ENCODE results near the gene LPAR2. TPM values are rescaled to one million over a fixed set of nuclear protein-coding genes. Genes with fewer than 3 reads are reported as not detected.
"Not testable (repeated sequence)": the region's sequence is repeated elsewhere in the genome, so short reads cannot be mapped to it uniquely, and the experiment has no call there.

The LPAR2 gene
- total and polyA plus RNA-seq, 2 donors (not counting 3 experiments of a cell fraction or from before 2014, with no cell fraction given) = 4.7 to 5.0 TPM

DNA sequence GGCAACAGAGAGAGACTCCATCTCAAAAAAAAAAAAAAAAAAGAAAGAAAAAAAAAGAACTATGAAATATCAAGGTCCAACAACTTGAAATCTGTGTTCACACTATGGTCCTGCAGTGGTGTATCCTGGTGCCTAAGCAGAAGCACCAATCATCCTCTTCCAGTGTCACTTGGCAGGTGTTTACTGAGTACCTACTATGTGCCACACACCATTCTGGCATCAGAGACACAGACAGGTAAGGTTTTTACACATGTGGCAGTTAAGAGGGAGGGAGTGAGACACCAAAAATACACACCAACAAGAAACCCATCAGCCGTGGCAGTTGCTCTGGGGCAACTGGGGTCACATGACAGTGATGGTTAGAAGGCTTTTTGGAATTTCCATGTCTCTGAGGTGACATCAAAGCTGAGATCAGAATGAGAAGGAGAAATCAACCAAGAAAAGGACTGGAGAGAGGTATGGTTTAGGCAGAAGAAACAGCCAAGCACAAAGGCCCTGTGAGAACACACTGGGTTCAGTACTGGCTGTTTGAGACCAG, 27.2 kb downstream of the LPAR2 start:
- BruUV-seq (replicated peaks) = no TSS peak
- no peak overlapping the region for H3K27ac ChIP-seq (ENCODE audit: insufficient read depth, low read depth, low read length)
- H2AFZ ChIP-seq (ENCODE audit: low read depth, low read length) = no peak overlapping the region
- no peaks in the 10 kb centered on the region for H3K9me1 ChIP-seq (replicated peaks; ENCODE audit: control insufficient read depth, extremely low read depth, insufficient read depth, low read length)
- no peak for FAIRE-seq
- no peaks in the 10 kb centered on the region for H3K79me2 ChIP-seq (ENCODE audit: control insufficient read depth, insufficient read depth, low read length)
- no peak overlapping the region for H3K4me2 ChIP-seq (ENCODE audit: insufficient read depth, low read length)
- dilution Hi-C loops (cut with MboI; ENCODE audit: extremely low pct_ligation_motif_present, low sequenced_read_pairs) (no loop called here), intact Hi-C loops (cut with micrococcal nuclease) (no loop called here)
- no peaks in the 10 kb centered on the region for H4K20me1 ChIP-seq (replicated peaks; ENCODE audit: control insufficient read depth, extremely low read depth, insufficient read depth, low read length)
- H3K9me3 ChIP-seq (replicated peaks; ENCODE audit: control insufficient read depth, insufficient read depth, low read length) = no peaks in the 10 kb centered on the region
- no peak overlapping the region for H3K9ac ChIP-seq (replicated peaks; ENCODE audit: extremely low read depth, insufficient read depth, low read length)
- no peak overlapping the region for H3K4me3 ChIP-seq (replicated peaks in 1 of 3; ENCODE audit: insufficient read depth in 1 of 3, low read depth in 1 of 3, low read length in 3 of 3)
- no peak for TF ChIP-seq POLR2AphosphoS5 (IDR thresholded peaks at IDR 0.05; ENCODE audit: insufficient read depth, low read depth, low read length)
- DNase-seq (ENCODE audit: low read depth, low spot score) = no peak
- ChIA-PET POLR2A (no interaction called here), CTCF (no interaction called here)
- H3K4me1 ChIP-seq (ENCODE audit: control insufficient read depth, extremely low read depth, insufficient read depth, low read length) = no peaks in the 10 kb centered on the region
- H3K27me3 ChIP-seq (ENCODE audit: control insufficient read depth in 2 of 2, insufficient read depth in 2 of 2, low read length in 2 of 2) = no peaks in the 10 kb centered on the region
- H3K36me3 ChIP-seq (ENCODE audit: control insufficient read depth in 2 of 2, extremely low read depth in 1 of 2, insufficient read depth in 2 of 2, low read length in 2 of 2) = no peaks in the 10 kb centered on the region

DNA sequence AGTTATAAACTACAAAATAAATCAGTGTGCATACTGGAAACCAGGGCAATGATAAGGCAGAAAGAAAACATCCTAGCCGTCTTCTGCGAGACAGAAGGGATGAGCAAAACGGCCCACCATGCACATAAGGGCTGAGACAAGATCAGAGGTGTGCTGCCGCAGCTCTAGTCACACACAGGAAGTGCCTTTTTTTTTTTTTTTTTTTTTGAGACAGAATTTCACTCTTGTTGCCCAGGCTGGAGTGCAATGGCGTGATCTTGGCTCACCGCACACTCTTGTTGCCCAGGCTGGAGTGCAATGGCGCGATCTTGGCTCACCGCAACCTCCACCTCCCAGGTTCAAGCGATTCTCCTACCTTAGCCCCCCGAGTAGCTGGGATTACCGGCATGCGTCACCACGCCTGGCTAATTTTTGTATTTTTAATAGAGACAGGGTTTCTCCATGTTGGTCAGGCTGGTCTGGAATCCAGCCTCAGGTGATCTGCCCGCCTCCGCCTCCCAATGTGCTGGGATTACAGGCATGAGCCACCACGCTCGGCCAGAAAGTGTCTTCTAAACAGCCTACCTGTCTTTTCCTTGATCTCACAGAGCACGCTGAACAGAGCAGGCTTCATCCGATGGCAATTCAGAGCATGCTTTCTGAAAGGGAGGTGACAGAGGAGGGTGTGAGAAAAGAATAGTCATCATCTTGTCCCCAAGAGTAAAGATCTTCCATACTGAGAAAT, 29.1 kb downstream of the LPAR2 start:
- H3K4me2 ChIP-seq (ENCODE audit: insufficient read depth, low read length); H4K20me1 ChIP-seq (replicated peaks; ENCODE audit: control insufficient read depth, extremely low read depth, insufficient read depth, low read length); intact Hi-C loops (cut with micrococcal nuclease); H3K4me3 ChIP-seq (replicated peaks in 1 of 3; ENCODE audit: insufficient read depth in 1 of 3, low read depth in 1 of 3, low read length in 3 of 3); DNase-seq (ENCODE audit: low read depth, low spot score); H3K36me3 ChIP-seq (ENCODE audit: control insufficient read depth in 2 of 2, extremely low read depth in 1 of 2, insufficient read depth in 2 of 2, low read length in 2 of 2); BruUV-seq (replicated peaks); H3K27ac ChIP-seq (ENCODE audit: insufficient read depth, low read depth, low read length); CTCF ChIA-PET; H3K4me1 ChIP-seq (ENCODE audit: control insufficient read depth, extremely low read depth, insufficient read depth, low read length); H2AFZ ChIP-seq (ENCODE audit: low read depth, low read length); dilution Hi-C loops (cut with MboI; ENCODE audit: extremely low pct_ligation_motif_present, low sequenced_read_pairs); H3K9me3 ChIP-seq (replicated peaks; ENCODE audit: control insufficient read depth, insufficient read depth, low read length); H3K9me1 ChIP-seq (replicated peaks; ENCODE audit: control insufficient read depth, extremely low read depth, insufficient read depth, low read length); H3K79me2 ChIP-seq (ENCODE audit: control insufficient read depth, insufficient read depth, low read length); H3K9ac ChIP-seq (replicated peaks; ENCODE audit: extremely low read depth, insufficient read depth, low read length); FAIRE-seq; POLR2A ChIA-PET; H3K27me3 ChIP-seq (ENCODE audit: control insufficient read depth in 2 of 2, insufficient read depth in 2 of 2, low read length in 2 of 2): not testable (repeated sequence)

All from endothelial cell of umbilical vein (primary cell).